Globus pallidus (tissue), 1 donor: Measurements from ENCODE around the gene HIPK2.
A peak's percentile ranks its signal among the peaks of the same experiment; 100 is the strongest.

ENCODE experiments used
- DNase-seq: peaks from one replicate; pipeline ENCODE4 v3.0.0-alpha.2; 2015; ENCODE audit warnings: low spot score

HIPK2 gene

GRCh38 chr7:139588632-139589031 is 189.2 kb downstream of the HIPK2 start:
- DNase-seq: no peak

GRCh38 chr7:139587535-139587934 is 190.3 kb downstream of the HIPK2 start:
- DNase-seq: no peak

- no peak for DNase-seq
These were observed 191.5 kb downstream of the HIPK2 start for GRCh38 chr7:139586286-139586685.

GRCh38 chr7:139585042-139585441 is 192.8 kb downstream of the HIPK2 start:
- DNase-seq: no peak

DNA sequence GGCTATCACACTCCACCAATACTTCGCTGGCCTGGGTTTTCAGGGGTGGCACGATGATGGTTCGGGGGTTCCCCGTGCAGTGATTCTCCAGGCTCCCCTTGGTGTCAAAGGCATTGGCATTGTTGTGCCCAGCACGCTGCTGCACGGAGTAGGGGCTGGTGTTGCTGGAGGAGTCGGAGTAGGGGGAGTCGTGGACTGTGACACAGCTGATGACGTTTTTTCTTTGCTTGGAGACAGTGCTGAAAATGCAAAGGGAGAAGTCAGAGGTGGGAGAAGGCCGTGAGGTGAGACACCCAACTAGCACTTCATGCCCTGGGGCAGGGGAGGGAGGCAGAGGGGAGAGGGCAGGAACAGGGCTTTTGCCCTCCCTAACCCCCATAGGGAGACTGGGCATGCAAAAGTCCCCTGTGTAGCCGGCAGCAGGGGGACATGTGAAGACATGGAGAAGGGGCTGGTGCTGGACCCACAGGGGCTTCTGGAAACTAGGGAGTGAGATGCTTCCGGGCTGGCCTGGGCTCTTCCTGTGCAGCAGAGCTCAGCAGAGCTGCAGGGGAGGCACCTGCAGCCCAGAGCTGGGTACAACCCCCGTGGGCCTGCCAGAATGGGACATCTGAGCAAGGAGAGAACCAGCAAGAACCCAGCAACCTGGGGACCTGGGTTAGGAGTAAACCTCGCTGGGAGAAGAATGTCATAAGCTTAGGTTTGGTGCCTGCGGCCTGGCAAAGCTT is 193.8 kb downstream of the HIPK2 start:
- no peak for DNase-seq

- no peak for DNase-seq
These were observed 195.1 kb downstream of the HIPK2 start for GRCh38 chr7:139582671-139583155.

DNA sequence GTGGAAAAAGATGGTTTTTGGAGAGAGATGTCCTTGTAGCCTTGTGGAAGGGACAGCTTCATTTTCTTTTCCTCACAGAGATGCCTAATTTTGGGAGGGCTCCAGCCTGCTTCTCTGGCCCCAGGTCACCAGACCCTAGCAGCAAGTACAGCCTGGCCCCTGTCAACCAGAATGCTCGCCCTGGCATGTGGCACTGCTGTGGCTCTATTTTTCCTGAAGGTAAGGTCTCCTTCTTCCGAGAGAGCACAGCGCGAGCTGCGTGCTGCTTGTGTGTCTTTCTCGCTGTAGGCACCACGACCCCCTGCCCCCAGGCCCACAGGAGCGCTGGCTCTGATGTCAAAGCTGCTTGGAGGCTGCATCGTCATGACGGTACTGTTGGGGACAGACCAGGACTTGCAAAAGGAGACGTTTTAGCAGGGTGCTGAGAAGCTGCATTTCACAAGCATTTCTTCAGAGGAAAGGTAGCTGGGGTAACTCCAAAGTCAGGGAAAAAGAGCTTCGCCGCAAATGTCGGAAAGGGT is 195.6 kb downstream of the HIPK2 start:
- DNase-seq: no peak

GRCh38 chr7:139580435-139580834 is 197.4 kb downstream of the HIPK2 start:
- no peak for DNase-seq

DNA sequence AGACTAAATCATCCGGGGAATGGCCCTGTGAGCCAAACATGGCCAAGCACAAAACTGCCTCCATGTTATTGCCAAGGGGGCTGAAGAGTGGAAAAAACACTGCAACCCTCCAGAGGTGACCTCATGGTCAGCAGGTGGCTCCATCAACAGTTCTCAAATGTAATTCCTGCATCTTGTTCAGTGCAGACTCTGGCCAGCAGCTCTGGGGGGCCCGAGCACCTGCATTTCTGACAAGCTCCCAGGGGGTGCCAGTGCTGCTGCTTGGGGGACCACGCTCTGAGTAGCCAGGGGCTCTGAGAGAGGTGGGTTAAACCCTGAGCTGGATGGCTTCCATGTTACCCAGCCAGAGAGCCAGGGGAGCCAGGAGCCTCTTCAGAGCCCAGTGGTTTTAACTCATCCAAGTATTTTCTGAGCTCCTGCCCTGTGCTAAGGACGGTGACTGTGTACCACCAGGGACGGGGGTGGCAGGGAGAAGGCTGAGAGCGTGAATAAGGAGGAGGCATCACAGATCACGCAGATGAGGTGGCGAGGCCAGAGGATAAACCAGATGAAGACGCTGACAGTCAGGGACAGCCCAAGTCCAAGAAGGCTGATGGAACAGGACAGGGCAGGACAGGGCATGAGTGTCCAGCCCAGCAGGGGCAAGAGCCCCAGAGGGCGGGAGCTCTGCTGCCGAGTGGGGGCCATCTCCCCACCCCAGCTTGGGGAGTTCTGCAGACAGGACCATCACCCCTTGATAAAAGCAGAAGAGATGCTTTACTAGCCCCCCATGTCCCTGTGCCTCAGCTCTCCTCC is 201.4 kb downstream of the HIPK2 start:
- no peak for DNase-seq

DNA sequence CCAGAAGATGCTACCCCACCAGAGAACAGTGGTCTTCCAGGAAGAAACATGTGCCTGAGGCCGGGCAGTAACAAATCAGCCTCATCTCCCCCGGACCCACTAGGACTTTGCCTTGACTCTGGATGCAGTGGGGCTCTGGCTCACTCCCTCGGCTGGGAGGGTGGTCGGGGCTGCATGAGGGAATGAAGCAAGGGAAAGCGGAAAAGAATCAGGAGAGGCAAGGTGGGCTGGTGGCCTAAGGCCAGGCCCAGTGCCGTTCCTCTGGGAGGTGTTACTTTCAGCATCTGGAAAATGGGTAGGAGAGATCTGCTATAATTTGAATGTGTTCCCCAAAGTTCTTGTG is 202.5 kb downstream of the HIPK2 start:
- DNase-seq: no peak

DNA sequence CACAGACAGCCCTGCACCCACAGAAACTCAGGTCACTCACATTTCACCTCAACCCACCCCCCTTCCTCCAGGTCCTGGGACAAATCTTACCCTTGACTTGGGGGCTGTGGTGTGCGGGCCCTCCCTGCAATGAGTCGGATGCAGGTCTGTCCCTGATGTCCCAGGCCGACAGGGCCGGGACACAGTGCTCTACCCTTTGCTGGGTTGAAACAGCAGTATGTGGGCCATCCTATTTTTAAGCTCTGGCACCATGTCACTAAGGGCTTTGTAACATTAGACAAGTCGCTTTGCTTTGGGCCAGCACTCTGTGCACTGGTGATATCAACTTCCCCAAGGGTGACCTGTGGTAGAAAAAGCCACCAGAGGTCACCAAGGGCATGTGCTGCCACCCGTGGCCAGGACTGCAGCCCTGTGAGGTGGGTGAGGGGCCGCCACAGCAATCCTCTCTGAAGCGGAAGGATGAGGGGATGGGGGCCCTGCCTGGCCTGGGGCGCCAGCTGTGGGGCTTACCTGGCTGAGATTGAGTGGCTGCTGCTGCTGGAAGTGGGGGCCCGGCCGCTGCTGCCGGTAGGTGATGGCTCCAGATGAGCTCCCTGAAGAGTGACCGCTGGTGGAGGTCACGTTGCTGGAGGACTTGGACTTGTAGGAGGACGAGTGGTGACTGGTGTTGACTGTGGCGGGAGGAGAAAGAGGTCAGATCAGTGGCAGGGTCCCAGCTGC is 203.0 kb downstream of the HIPK2 start:
- no peak for DNase-seq

DNA sequence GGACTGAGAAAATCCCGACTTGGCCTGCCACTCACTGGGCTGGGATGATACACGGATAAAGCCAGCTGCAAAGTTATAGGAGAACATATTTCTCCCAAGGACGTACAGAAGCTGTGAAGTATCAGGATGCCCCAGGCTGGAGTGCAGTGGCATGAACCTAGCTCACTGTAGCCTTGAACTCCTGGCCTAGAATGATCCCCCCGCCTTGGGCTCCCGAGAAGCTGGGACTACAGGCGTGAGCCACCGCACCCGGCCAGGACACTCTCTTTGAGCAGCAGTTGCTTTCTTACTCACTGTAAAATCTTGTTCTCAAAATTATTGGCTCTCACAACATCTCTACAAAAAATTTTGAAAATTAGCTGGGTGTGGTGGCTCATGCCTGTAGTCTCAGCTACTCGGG is 203.9 kb downstream of the HIPK2 start:
- DNase-seq: no peak

DNA sequence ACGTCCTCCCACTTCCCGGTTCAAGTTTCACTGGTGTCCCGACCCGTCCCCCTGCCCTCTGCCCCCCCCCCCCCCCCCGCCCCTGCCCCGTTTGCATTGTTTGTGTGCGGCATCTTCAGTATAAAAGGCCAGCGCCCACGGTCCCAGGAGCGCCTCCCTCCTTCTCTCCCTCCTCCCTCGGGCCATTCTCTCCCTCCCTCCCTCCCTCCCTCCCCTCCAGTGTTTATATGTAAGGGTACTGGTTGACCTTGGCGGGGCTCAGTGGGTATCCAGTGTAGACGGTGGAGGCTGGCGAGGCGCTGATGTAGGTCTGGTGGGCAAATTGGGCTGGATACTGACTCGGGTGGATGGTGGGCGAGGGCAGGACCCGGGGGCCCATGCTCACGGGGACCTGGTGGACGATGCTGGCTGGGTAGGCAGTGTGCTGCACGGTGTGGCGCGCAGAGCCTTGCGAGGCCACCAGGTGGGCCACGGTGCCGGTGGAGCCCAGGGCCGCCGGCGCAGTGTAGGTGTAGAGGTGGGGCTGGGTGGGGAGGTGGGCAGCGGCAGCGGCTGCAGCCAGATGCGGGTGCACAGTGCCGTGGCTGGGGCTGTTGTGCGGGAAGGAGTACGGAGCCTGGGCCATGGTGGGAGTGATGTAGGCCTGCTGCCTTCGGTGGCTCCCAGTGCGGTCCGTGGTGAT is 205.0 kb downstream of the HIPK2 start:
- no peak for DNase-seq

GRCh38 chr7:139572071-139572470 is 205.7 kb downstream of the HIPK2 start:
- DNase-seq: no peak

GRCh38 chr7:139571651-139572050 is 206.1 kb downstream of the HIPK2 start:
- no peak for DNase-seq

- DNase-seq: no peak
These were observed 206.6 kb downstream of the HIPK2 start for GRCh38 chr7:139571190-139571589.

GRCh38 chr7:139570626-139571025 is 207.2 kb downstream of the HIPK2 start:
- DNase-seq: no peak

GRCh38 chr7:139570119-139570518 is 207.7 kb downstream of the HIPK2 start:
- peak; percentile 93 for DNase-seq

DNA sequence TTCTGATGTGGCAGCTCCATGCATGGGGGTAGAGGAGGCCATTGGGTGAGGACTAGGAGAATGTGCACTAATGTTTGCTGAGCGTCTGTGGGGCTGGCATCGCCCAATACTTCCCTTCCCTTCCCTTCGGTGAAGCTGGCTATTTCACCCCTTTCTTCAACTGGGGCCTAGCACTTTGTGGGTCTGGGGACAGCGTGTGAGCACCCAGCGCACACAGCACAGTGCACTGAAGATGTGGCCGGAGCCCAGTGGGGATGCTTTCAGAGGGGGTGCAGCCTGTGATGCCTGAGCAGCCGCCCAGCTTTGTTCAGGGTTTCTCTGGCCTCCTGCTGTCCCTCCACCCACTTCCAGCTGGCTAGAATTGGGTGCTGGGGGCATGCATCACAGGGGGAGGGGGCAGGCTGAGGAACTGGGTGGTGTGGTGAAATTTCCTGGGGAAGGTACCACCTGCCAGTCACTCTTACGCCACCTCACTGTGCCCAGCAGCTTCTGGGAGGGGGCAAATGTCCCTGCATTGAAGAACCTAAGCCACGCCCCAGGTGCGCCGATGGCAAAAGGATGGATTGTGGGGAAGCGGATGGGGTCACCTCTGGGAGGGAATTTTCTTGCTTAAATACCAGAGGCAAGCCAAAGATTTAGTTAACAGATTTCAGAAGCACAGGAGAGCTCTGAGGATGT is 208.8 kb downstream of the HIPK2 start:
- no peak for DNase-seq

GRCh38 chr7:139568346-139568675 is 209.5 kb downstream of the HIPK2 start:
- DNase-seq: no peak

- no peak for DNase-seq
These were observed 210.0 kb downstream of the HIPK2 start for GRCh38 chr7:139567647-139568345.
